Inferior parietal cortex (tissue), 1 donor: ENCODE data around the gene DNAJC27.

Experiments used
- DNase-seq: peaks from one replicate; pipeline ENCODE4 v3.0.0-alpha.2; 2016; ENCODE audit errors: extremely low spot score

Gene DNAJC27

DNA sequence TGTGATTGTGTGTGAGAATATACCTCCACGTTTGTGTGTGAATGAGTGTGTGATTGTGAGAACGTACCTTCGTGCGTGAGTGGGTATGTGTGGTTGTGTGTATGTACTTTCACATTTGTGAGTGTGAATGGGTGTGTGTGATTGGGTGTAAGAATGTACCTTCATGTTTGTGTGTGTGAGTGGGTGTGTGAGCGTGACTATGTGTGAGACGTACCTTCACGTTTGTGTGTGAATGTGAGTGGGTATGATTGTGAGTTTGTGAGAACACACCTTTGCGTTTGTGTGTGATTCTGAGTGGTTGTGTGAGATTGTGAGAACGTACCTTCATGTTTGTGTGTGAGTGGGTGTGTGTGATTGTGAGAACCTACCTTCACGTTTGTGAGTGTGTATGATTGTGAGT, 45.9 kb downstream of the DNAJC27 start:
- DNase-seq, result no peak

DNA sequence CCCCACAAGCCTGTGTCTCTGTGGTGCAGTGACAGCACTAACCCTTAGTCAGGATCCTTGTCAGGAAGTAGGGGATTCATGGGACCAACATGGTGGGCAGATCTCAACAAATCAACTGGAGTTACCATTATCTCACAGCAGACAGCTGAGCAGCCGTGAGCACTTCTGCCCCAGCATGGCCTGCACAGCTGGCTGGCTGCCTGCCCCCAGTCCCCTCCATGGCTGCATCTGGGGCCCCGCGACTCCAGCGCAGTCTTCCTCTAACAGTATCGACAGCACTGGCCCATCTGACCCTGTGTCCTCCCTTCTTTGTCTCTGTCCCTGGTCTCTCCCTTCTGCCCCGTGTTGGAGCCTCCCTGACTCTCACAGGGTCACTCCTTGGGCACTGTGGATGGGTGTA, 47.0 kb downstream of the DNAJC27 start:
- DNase-seq, result peak; percentile 1

DNA sequence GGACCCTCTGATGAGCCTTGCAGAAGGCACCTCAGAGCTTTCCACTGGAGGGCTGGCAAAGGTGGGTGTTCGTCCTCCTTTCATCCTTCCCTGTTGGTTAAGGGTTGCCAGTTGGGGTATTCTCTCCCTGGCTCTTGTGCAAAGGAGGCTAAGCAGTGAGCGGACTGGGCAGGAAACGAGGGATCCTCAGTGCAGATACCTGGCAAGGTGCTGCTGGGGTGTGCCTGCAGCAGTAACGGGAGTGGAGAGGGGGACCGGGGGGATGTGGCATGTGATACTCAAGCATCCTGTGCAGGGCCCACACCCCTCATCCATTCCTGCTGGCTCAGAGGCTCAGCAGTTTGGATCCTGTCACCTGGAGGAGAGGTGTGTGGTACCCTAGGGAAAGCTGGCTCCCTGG, 47.5 kb downstream of the DNAJC27 start:
- DNase-seq, result no peak

DNA sequence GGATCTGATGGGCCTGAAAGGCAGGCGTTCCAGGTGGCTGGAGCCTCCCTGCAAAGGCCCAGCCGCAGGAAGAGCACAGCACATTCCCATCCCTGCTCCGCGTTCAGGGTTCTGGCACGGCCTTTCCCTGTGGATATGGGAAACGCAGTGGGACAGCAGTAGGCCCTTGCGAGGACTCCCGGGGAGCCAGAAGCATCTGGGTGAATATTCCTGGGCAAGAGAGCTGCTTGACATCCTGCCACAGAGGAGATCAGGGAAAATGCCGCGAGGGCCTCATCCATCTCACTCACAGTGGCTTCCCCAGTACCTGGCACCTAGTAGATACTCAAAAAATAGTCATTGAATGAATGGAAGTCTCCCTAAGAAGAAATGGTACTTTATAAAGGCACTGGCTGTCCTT, 48.6 kb downstream of the DNAJC27 start:
- no peak for DNase-seq

DNA sequence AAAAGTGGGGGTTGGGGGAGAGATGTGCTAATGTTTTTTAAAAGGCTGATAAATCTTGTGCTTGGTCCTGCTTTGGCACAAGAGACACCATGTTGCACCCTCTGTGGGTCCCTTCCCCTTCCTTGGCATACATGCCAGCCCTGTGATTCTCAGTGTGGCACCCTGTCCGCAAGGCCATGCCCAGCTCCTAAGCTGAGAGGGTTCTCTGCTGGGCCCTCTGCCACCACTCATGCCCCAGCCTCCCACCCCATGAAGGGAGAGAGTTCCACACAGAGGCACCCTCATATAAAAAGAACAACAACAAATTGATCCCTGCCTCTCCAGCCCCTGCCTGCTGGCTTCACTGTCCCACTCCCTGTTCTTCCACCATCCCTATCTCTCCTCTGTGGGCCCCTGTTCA, 49.2 kb downstream of the DNAJC27 start:
- no peak for DNase-seq

DNA sequence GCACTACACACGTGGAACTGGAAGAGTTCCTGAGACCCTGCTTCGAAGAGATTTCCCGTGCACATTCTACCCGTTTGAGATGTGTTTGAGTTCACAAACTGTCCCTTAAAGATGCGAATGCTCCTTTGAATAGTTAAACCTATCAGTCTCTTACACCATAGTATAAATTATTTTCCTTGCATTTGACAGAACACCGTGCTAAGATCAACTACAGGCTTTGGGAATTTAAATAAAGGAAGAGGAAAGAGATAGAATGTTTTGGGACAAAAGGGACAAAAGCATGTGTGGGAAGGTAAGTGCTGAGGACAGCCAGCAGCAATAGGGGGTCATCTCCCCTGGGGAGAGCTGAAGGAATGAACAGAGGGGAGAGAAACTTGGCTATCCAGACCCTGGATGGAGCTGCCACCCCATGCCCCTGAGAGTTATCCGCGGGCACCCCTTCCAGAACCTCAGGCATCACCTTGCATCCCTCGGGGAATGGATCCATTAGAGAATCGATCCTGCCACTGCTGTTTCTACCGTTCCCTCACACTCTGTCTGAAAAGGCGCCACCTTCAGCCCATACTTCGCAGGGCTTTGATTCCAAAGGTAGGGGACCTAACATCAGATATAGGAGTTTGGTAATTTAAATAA, 50.8 kb downstream of the DNAJC27 start:
- no peak for DNase-seq

DNA sequence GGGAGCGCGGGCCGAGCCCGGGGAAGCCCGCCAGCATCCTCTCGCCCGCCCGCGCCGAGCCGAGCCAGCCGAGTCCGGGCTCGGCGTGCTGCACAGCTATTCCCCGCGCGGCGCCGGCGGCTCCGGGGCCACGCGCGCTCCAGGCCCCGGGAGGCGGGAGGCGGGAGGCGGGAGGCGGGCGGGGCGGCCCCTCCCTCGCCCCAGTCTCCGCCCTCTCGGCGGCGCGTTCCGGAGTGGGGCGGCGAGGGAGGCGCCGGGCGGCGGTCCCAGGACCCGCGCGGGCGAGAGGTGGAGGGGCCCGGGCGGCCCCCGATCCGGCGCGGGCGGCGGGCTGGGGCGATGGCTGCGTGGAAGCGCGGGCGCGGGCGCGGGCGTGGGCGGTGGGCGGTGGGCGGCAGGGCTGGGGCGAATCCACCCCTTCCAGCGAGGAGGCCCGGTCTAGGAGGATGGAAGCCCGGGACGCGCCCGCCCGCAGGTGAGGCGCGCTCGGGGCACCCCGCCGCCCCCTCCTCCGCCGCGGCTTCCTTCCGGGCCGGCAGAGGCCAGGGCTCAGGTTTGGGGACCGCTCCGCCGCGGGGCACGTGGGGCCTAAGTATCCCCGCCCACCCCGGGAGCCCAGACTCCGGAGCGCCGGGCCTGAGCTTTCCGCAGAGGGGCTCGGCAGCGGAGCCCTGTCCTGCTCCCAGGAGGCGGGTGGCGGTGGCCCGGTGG, 51.5 kb downstream of the DNAJC27 start, which contains the start of gene ADCY3:
ADCY3 (minus strand) TSS at position 140 of the 711 bp plus-strand sequence. CDS start 1,250 bp downstream, outside the sequence.
- no peak for DNase-seq

DNA sequence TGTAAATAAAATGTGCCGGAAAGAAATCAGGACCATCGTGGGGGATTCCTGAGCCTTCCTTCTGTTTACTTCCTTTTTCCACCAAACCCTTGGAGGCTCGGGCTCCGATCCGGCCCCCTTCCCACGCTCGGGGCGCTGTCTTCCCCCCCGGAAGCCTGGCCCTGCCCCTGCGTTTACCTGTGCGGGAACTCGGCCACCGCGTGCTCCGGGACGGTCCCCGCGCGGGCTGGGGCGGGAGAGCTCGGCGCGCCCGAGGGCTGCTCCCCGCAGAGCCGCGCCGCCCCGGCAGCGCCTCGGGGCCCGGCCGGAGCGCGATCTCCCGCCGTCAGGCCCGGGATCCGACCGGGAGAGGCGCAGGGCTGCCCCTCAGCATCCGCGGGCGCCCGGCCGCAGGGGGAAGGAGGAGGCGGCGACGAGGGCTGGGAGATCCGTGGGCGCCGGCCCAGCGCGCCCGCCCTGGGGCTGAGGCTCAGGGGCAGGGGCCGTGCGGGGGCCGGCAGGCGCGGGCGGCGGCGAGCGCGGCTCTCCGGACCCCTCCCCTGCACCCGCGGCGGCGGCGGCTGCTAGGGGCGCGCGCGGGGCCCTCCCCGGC, 52.2 kb downstream of the DNAJC27 start:
- DNase-seq, result no peak

DNA sequence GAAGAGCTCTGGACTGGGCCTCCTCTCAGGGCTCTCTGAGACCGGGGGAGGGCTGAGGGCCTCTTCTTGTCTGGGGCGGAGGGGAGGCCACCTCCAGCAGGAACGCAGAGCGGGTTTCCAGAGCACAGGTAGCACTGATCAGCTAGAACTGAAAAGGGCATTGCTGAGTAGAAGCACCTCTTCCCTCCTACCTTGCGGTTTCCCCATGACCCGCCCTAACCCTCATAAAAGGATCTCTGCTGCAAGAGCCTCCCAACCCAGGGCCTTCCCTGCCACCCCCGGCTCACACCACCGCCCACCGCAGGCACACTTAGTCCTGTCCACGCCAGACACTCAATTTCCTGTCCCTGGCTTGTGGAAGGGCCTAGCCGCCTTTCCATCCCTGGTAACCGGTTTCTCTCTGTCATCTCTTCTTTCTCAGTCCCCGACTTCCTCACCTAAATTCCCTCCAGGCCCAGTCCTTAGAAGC, 52.7 kb downstream of the DNAJC27 start:
- DNase-seq, result no peak

DNA sequence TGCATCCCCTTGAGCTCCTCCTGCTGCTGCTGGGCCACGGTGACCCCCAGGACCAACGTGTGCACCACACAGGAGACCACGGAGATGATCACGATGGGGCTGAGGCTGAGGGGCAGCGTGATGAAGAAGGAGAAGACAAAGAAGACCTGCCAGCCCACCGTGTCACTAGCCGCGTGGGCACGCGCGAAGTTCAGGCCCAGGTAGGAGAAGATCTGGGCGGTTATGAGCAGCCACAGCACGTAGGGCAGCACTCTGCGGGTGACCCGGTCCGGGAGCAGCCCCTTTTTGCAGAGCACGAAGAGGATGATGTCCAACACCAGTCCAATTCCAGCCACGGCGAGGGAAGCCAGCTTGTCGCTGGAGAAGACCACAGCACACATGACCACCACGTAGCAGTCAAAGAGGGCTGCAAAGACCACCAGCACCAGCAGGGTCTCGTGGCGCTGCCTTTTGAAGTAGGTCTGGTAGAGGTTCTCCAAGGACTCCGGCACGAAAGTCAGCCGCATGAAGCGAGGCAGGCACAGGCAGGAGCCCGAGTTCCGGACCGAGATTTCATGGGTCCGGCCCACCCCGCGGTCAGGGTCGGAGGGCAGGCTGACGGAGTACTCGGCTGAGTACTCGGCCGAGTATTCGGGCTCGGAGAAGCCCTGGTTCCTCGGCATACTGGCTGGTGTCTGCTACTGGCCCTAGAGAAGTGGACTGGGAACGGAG, 53.3 kb downstream of the DNAJC27 start:
- no peak for DNase-seq

DNA sequence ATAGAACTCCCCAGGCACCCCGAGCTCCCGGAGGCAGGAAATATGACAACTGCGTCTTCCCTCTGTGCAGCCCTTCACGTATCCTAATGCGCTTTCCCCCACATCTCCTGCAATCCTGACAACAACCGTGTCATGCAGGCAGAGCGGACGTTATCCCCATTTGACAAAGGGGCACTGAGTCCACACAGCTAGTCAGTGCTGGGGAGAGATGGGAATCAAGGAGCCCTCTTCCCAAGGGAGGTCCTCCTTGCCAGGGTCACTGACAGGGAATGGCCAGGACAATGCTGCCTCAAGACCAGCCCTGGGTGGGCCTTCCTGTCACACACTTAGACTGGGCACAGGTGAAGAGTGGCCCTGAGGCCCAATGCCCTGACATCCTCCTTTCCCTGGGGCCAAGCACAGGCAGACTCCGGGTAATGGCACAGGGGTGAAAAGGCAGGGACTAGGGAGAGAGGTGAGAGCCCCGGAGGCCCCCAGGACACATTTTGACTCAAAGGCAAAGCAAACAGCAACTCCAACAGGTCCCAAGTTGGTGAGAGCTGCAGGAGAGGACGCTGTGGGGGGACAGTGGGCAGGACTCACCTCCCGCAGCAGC, 53.9 kb downstream of the DNAJC27 start:
- DNase-seq, result no peak

DNA sequence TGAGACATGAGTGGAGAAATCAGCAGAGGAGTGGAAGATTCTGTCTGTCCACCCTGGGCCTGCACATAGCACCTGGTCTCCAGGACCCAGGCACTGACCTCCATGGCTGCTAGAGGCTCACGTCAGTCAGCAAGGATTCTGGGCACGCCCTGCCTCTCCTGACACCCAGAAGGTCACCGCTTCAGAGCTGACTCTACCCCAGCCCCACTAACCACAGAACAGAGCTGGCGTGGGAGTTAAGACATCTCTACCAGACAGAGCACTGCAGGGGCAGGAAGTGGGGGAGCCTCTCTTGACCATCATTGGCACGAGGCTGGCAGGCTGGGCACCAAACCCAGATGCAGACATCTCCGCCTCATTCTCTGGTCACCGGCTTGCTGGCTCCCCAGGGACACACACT, 54.7 kb downstream of the DNAJC27 start:
- no peak for DNase-seq

DNA sequence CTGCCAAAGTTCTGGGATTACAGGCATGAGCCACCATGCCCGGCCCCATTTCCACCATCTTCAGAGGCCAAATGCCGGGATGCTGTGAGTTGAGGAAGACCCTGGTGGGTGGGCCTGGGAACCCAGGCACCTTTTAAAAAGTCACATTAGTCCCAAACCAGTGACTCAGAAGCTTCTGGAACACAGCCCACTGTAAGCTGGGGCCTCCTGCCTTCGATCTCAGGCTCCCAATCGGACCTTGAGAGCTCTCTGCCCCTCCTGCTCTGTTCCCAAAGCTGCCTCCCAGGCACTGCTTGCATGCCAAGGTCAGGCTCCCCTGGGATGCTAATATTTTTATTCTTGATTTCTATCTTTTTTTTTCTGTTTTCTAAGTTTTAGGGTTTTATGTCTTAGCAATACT, 56.0 kb downstream of the DNAJC27 start:
- no peak for DNase-seq

DNA sequence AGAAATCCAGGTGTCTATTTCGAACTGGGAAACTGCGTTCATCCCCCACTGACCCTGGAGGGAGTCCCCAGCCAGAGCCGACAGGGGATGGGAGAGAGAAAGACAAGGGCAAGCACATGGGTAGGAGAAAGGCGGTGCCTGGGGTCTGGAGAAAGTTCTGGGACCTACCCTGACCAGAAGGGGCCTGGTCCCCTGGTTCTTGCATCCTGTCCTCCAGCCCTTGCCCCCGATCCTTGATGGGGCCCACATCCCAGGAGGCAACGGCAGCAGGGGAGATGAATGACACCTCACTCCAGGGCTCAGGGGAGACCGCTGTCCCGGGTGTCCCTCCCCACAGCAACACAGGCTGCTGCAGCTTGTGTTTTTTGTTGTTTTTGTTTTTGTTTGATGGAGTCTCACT, 56.6 kb downstream of the DNAJC27 start:
- no peak for DNase-seq

DNA sequence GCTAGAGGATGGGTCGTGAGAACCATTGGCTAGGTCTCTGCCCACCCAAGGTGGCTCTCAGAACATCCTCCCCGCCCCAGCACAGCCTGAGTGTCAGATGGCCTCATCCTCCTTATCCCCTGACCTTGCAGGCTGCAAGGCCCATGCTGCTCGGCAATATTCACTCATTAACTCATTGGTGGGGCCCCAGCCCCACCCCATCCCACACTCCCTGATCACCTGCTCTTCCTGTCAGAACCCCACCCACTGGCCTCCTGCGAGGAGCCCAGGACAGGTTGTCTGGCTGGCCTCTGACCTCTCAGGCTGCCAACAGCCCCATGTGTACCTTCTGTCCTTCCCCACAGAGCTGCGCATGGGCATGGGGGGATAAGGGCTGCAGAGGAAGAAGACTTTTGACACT, 57.0 kb downstream of the DNAJC27 start:
- no peak for DNase-seq

DNA sequence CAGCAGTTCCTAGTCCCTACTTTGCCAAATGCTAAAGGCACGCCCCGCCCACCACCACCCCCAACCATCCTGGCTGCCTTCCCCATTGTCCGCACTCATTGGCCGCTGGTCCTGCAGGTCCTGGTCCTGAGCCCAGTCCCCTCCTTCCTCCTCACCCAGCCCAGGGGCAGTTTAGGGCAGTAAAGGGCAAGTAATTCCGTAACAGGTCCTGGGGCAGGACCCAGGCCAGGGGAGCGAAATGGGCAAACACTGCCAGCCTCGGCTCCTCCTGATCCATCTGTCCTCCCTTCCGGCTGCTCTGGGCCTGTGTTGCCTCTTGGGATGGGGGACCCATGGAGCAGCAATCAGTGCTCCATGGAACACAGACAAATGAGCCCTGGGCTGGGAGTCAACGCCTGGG, 57.8 kb downstream of the DNAJC27 start:
- no peak for DNase-seq

DNA sequence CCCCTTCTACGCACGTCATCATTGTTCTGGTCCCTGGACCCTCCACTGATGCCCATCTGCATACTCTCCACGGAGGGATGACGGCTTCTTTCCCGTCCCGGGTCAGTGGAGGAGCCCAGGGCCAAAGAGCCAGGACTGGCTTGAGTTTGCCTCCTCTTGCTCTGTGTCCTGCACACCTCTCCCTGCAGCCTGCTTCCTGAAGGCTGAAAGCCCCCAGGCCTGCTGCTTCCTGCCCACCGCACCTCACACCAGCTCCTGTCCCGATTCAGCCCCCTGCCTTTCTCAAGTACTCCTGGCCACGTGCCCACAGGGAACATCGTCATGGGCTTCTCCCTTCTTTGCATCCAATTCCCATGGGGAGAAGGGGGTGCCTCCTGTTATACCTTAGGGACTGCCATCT, 58.8 kb downstream of the DNAJC27 start:
- DNase-seq, result no peak

DNA sequence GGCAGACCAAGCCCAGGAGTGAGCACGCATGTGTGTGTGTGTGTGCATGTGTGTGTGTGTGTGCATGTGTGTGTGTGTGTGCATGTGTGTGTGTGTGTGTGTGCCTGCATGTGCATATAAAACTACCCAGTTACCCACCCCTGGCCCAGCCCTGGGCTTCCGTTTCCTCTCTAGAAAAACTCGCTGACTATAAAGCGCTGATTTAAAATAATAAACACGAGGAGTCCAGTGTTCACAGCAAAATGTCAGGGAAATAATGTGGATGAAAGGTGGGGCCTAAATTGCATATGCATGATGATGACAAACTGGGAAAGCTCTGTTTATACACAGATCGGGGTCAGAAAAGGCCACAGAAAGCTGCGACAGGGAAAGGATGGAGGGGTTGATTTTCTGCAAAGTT, 59.2 kb downstream of the DNAJC27 start:
- no peak for DNase-seq

DNA sequence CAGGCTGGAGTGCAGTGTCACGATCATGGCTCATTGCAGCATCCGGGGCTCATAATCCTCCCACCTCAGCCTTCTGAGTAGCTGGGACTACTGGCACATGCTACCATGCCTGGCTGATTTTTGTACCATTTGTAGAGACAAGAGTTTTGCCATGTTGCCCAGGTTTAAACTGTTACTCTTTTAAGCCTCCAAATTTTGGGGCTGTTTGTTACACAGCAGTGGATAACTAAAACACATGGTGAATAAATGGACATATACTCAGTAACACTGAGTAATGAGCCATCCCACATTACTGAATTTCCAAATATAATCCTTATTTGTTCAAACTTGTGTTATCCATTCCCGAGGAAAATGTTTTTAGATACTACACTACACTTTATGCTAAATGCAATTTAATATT, 61.5 kb downstream of the DNAJC27 start:
- DNase-seq, result no peak

DNA sequence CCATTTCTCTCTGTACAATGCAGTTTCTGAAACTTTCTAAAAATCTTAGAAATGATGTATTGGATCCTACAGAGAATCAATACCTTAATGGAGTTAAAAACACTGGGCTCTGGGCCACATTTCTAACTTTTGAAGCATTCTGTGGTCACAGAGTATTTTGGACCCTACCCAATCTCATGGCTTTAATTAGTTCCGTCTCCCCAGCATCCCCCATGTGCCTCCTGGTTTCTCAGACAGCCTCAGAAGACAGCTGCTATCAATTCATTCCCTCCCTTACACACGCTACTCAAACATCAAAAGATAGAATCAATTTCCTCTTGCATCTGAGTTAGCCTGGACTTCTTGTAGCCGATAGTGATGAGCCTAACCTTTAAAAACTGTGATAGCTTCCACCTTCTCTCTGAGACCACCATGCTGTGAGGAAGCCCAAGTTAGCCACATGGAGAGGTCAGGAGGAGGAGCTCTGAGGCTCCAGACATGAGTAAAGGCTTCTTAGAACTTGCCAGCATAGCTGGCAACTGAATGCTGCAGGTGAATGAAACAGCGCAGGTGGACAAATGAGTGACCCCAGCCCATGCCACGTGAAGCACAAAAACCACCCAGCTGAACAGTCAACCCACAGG, 62.1 kb downstream of the DNAJC27 start:
- DNase-seq, result no peak

DNA sequence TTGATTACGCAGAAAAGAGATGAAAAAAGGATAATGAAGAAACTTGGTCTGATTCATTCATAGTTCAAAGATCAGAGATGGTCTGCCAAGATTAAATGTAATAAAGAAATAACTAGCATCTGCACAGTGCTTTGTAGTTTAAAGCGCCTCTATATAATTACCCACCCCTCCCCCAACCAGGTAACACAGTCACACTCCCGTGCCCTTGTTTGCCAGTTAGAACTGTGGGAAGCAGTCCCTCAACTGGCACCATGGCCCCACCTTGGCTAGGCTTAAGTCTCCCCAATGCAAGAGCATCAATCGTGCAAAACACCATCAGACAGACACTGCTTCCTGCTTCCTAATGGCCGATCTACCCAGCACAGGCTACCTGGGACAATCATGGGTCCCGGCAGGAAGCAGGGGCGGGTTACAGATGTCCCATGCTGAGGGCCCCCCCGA, 63.3 kb downstream of the DNAJC27 start:
- no peak for DNase-seq

DNA sequence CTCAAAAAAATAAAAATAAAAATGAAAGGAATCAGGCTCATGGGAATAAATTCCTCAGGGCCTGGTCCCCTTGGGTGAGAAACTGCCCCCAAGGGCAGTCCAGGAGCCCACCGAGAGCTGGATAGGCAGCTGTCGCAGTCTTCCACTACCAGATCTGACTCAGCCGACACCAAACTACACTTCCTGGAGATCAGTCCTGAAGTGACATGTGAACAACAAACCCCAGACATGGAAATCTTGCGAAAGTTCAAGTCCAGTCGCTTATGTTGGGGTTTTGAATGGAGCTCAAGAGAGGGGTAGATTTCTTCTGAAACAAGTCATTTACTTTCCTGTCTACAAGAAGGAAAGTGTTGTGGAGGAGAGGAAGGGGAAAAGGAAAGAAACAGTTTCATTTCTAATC, 64.6 kb downstream of the DNAJC27 start:
- DNase-seq, result no peak
